ENCODE results near the gene CPAMD8. TPM values are rescaled to one million over a fixed set of nuclear protein-coding genes. Genes with fewer than 3 reads are reported as not detected.
A peak's percentile ranks its signal among the peaks of the same experiment; 100 is the strongest.

Gene CPAMD8
- total RNA-seq, 2 experiments from 2014 or later, result 0.11 to 0.41 TPM

DNA sequence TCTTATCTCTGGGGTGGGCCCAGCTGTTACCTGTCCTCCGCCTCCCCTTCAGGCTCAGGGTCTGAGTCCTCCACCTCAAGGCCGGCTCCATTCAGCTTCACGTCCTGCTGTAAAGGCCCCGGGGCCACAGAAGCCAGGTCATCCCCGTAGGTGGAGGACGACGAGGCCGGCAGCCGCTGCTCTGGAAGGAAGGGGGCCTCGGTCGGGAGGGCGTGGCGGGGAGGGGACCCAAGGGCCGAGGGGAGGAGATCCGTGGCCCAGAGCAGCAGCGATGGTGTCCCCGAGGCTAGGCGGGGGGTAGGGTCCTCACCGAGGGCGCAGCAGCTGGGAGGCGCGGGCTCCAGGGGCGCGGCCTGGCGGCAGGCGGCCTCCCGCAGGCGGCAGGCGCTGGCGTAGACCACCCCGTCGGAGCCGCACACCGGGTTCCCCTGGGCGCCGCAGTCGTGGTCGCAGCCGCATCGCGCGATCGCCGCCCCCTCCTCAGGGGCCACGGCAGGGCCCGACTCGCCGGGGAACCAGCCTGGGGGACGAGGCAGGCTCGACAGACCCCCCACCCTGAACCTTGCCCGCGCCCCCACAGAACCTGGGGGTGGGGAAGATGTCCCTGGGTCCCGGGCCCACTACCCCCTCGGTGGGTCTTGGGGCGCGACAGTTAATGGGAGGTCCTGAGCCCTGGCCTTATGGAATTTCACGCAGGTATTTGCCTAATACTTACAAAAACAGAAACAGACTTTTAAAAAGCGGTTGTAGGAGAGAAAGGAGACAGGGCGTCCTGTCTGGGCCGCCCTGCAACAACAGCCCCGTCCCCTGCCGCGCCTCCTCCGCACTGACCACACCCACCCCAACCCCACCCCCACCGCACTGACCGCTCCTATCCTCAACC, 130.2 kb downstream of the CPAMD8 start:
- ATAC-seq (no peak), DNase-seq (no peak)
- H3K27me3 Mint-ChIP-seq, result peaks cover 29% of the 10 kb centered on the region
- no peaks in the 10 kb centered on the region for H3K36me3 Mint-ChIP-seq (ENCODE audit: low read depth)
- intact Hi-C loops (cut with DNase I, micrococcal nuclease), result loop anchor here in 1 of 2 experiments (1.0 to 10.0 kb wide), 8 partner anchors 67 to 424 kb away; partner anchors contain the start of genes BABAM1, C19orf44, CALR3 and HAUS8
- H3K27ac Mint-ChIP-seq, result no peak overlapping the region
- CTCF ChIA-PET, result no interaction called here
- H3K9me3 Mint-ChIP-seq (ENCODE audit: low read depth), result no peaks in the 10 kb centered on the region
- H3K4me1 Mint-ChIP-seq, result peaks cover 16% of the 10 kb centered on the region
- POLR2A ChIA-PET, result no interaction called here
- peak overlapping the region; percentile 43 for H3K4me3 Mint-ChIP-seq

DNA sequence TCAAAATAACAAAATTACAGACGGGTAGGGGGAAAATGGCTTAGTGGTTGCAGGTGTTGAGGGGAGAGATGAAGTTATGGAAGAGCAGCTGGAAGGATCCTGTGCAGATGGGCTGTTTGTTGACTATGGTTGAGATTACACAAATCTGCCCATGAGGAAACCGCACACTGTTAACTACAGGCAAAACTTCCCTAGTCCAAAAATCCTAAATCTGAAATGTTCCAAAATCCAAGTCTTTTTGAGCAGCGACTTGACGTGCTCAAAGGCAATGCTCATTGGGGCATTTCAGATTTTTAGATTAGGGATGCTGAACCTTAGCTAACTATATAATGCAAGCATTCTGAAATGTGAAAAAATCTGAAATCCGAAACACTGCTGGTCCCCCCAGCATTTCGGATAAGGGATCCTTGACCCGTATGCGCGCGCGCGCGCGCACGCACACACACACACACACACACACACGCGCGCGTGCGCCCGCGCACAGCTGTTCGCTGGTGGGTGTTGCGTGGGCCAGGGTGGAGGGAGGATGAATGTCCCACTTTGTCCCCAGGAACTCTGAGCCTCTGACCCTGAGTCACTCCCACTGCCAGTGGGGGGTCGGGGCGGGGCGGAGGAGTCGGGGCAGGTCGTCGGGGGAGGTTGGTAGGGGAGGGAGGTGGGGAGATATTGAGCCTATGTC, 131.0 kb downstream of the CPAMD8 start:
- CTCF ChIA-PET, result no interaction called here
- H3K36me3 Mint-ChIP-seq (ENCODE audit: low read depth), result no peaks in the 10 kb centered on the region
- DNase-seq, result no peak
- peaks cover 16% of the 10 kb centered on the region for H3K4me1 Mint-ChIP-seq
- intact Hi-C loops (cut with DNase I, micrococcal nuclease), result loop anchor here in 1 of 2 experiments (2.0 to 10.0 kb wide), 2 partner anchors 339 to 369 kb away; partner anchors contain the start of genes BABAM1 and USHBP1
- no peaks in the 10 kb centered on the region for H3K9me3 Mint-ChIP-seq (ENCODE audit: low read depth)
- no peak for ATAC-seq
- POLR2A ChIA-PET, result no interaction called here
- no peak overlapping the region for H3K27ac Mint-ChIP-seq
- H3K27me3 Mint-ChIP-seq, result peaks cover 29% of the 10 kb centered on the region
- no peak overlapping the region for H3K4me3 Mint-ChIP-seq

DNA sequence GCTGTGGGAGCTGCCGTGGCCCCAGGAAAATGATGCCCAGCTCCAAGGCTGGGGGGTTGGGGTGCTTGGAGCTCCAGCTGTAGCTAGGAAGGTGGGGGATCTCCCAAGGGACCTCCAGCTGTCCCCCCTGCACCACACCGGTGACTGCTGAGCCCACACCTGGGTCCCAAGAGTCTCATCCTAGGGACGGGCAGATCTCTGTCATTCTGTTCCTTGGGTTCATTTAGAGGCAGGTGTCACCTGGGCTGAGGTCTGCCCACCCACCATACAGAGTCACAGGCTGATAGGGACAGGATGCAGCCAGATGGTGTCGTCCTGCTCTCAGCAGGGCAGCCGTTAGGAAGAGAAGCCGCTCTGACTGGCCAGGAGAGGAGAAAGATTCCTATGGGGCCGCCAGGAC, 132.5 kb downstream of the CPAMD8 start:
- no peaks in the 10 kb centered on the region for H3K36me3 Mint-ChIP-seq (ENCODE audit: low read depth)
- CTCF ChIA-PET, result interaction anchor here (0.5 kb wide), 1 partner anchor 121 kb away, joined by 3 read pairs; no protein-coding TSS in a partner anchor
- H3K4me3 Mint-ChIP-seq, result no peak overlapping the region
- peaks cover 32% of the 10 kb centered on the region for H3K27me3 Mint-ChIP-seq
- POLR2A ChIA-PET, result no interaction called here
- no peak overlapping the region for H3K27ac Mint-ChIP-seq
- H3K4me1 Mint-ChIP-seq, result peaks cover 12% of the 10 kb centered on the region
- ATAC-seq, result no peak
- H3K9me3 Mint-ChIP-seq (ENCODE audit: low read depth), result no peaks in the 10 kb centered on the region
- intact Hi-C loops (cut with DNase I, micrococcal nuclease), result loop anchor here in 1 of 2 experiments (10.0 kb wide), 1 partner anchor 371 kb away; the partner anchor contains the start of genes BABAM1 and USHBP1
- no peak for DNase-seq

DNA sequence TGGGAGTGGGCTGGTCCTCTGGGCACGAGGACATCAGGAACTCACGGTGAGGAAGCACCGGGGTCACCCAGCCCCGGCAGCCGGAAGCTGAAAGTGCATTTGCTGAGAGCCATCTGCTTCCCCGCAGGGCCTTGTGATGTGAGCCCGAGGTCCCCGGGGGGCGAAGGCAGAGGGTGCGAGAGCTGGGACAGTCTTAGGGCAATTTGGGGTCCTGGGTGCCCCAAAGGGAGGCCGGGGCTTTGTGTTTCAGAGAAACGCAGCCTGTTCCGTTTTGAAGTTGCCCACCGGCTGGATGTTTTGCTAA, 133.0 kb downstream of the CPAMD8 start:
- ChIA-PET POLR2A (no interaction called here), CTCF (no interaction called here)
- Mint-ChIP-seq H3K36me3 (ENCODE audit: low read depth) (no peaks in the 10 kb centered on the region), H3K27me3 (peaks cover 33% of the 10 kb centered on the region), H3K4me3 (no peak overlapping the region), H3K9me3 (ENCODE audit: low read depth) (no peaks in the 10 kb centered on the region), H3K4me1 (peaks cover 11% of the 10 kb centered on the region), H3K27ac (no peak overlapping the region)
- DNase-seq (no peak), ATAC-seq (no peak)
- intact Hi-C loops (cut with DNase I, micrococcal nuclease), result loop anchor here in 1 of 2 experiments (10.0 kb wide), 1 partner anchor 371 kb away; the partner anchor contains the start of genes BABAM1 and USHBP1

DNA sequence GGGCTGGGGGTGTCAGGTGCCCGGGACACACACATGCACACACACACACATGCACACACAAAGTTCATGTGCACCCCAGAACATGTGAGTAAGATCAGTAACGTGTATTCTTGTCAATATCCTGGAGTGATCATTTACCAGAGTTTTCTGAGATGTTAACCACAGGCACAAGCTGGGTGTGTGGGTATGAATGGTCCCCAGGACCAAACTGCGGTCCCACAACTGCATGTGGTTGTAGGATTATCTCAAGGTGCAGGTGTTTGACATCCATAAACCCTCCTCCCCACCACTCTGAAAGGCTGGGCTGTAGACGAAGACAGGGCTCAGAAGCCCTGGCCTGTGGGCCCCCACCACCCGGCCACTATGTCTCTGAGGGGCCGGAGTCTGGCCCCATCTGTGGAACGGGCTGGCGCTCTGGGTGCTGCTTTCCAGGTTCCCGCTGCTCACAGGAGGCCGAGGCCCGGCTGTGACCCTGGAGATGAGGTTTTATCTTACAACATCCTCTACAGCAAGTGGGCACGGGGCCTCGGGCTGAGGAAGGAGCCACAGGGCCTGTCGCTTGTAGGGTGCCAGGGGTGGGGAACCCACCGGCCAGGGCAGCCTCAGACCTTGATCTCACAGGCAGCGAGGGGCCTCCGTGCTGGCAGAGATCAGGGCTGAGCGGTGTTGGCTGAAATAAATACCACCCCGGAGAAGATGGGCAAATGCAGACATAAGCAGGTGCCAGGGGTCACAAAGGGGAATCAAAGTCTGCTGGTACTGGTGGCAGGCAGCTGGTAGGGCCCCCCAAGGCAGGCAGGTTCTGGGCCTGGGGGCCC, 133.5 kb downstream of the CPAMD8 start:
- ChIA-PET CTCF (no interaction called here), POLR2A (no interaction called here)
- Mint-ChIP-seq H3K27me3 (peaks cover 30% of the 10 kb centered on the region), H3K9me3 (ENCODE audit: low read depth) (no peaks in the 10 kb centered on the region), H3K4me1 (peaks cover 7% of the 10 kb centered on the region), H3K36me3 (ENCODE audit: low read depth) (no peaks in the 10 kb centered on the region), H3K27ac (no peak overlapping the region), H3K4me3 (no peak overlapping the region)
- ATAC-seq (no peak), DNase-seq (no peak)
- intact Hi-C loops (cut with DNase I, micrococcal nuclease), result loop anchor here in 1 of 2 experiments (10.0 kb wide), 1 partner anchor 372 kb away; the partner anchor contains the start of genes BABAM1 and USHBP1

DNA sequence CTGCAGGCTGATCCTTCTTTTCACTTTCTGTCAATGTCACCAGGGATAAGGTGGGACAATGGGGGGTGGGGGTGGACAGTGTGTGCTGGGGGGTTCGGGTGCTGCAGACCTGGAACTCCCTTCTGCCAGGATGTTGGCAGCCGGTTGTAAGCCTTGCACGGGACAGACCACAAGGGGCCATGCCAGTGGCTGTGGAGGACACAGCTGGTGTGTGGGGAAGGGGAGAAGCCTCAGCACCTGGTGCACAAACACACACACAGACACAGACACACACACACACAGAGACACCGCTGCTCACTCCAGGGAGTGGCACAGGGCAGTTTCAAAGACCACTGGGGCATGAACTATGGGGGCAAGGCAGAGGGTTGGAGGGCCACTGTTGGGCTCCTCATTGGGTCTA, 134.2 kb downstream of the CPAMD8 start:
- ChIA-PET CTCF (no interaction called here), POLR2A (no interaction called here)
- H3K9me3 Mint-ChIP-seq (ENCODE audit: low read depth), result no peaks in the 10 kb centered on the region
- intact Hi-C loops (cut with DNase I, micrococcal nuclease), result loop anchor here in 1 of 2 experiments (10.0 kb wide), 1 partner anchor 372 kb away; the partner anchor contains the start of genes BABAM1 and USHBP1
- no peaks in the 10 kb centered on the region for H3K36me3 Mint-ChIP-seq (ENCODE audit: low read depth)
- peaks cover 29% of the 10 kb centered on the region for H3K27me3 Mint-ChIP-seq
- H3K27ac Mint-ChIP-seq, result no peak overlapping the region
- DNase-seq (no peak), ATAC-seq (no peak)
- no peak overlapping the region for H3K4me3 Mint-ChIP-seq
- peaks cover 7% of the 10 kb centered on the region for H3K4me1 Mint-ChIP-seq

DNA sequence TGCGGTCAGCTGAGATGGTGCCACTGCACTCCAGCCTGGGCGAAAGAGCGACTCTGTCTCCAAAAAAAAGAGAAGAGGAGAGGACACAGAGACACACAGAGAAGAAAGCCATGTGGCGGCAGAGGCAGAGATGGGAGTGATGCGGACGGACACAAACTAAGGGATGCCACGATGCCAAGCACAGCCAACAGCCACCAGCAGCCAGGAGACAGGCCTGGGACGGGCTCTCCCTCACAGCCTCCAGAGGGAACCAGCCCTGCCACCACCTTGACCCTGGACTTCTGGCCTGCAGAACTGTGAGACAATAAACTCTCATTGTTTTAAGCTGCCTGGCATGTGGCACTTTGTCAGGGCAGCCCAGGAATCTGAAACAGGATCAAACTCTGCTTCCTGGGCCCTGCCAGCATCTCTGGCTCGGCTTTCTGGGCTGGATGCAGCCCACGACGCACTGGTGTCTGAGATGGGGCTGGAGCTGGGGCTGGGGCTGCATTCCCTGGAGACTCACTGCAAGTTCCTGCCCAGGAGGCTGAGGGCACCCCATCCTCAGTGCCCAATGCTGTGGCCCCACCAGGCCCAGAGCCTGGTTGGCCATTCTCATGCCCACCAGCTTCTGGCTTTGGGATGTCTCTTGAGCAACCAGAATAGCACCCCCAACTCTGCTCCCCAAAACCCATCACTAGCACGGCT, 134.8 kb downstream of the CPAMD8 start:
- H3K4me1 Mint-ChIP-seq, result peaks cover 7% of the 10 kb centered on the region
- intact Hi-C loops (cut with DNase I, micrococcal nuclease), result loop anchor here in 1 of 2 experiments (10.0 kb wide), 1 partner anchor 373 kb away; the partner anchor contains the start of genes BABAM1 and USHBP1
- H3K36me3 Mint-ChIP-seq (ENCODE audit: low read depth), result no peaks in the 10 kb centered on the region
- DNase-seq (no peak), ATAC-seq (no peak)
- CTCF ChIA-PET, result no interaction called here
- peaks cover 29% of the 10 kb centered on the region for H3K27me3 Mint-ChIP-seq
- no peak overlapping the region for H3K27ac Mint-ChIP-seq
- no peak overlapping the region for H3K4me3 Mint-ChIP-seq
- POLR2A ChIA-PET, result no interaction called here
- no peaks in the 10 kb centered on the region for H3K9me3 Mint-ChIP-seq (ENCODE audit: low read depth)

DNA sequence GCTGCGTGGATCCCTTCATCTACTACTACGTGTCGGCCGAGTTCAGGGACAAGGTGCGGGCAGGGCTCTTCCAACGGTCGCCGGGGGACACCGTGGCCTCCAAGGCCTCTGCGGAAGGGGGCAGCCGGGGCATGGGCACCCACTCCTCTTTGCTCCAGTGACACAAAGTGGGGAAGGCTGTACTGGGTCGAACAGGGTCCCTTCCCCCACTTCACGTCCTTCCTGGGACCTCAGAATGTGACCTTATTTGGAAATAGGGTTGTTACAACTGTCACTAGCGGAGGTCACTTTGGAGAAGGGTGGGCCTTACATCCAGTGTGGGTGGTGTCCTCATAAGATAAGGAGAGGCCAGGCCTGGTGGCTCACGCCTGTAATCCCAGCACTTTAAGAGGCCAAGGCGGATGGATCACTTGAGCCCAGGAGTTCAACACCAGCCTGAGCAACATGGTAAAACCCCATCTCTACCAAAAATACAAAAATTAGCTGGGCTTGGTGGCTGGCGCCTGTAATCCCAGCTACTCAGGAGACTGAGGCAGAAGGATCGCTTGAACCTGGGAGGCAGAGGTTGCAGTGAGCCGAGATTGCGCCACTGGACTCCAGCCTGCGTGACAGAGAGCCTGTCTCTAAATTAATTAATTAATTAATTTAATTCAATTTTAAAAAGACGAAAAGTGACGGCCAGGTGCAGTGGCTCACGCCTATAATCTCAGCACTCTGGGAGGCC, 136.0 kb downstream of the CPAMD8 start:
- Mint-ChIP-seq H3K36me3 (ENCODE audit: low read depth) (no peaks in the 10 kb centered on the region), H3K27me3 (peaks cover 27% of the 10 kb centered on the region), H3K4me3 (no peak overlapping the region), H3K4me1 (peaks cover 7% of the 10 kb centered on the region), H3K9me3 (ENCODE audit: low read depth) (no peaks in the 10 kb centered on the region), H3K27ac (no peak overlapping the region)
- intact Hi-C loops (cut with DNase I, micrococcal nuclease), result loop anchor here in 1 of 2 experiments (10.0 kb wide), 1 partner anchor 374 kb away; the partner anchor contains the start of genes BABAM1 and USHBP1
- ATAC-seq (no peak), DNase-seq (no peak)
- CTCF ChIA-PET, result no interaction called here
- POLR2A ChIA-PET, result no interaction called here

DNA sequence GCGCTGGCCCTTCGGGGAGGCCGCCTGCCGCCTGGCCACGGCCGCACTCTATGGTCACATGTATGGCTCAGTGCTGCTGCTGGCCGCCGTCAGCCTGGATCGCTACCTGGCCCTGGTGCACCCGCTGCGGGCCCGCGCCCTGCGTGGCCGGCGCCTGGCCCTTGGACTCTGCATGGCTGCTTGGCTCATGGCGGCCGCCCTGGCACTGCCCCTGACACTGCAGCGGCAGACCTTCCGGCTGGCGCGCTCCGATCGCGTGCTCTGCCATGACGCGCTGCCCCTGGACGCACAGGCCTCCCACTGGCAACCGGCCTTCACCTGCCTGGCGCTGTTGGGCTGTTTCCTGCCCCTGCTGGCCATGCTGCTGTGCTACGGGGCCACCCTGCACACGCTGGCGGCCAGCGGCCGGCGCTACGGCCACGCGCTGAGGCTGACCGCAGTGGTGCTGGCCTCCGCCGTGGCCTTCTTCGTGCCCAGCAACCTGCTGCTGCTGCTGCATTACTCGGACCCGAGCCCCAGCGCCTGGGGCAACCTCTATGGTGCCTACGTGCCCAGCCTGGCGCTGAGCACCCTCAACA, 136.6 kb downstream of the CPAMD8 start:
- H3K9me3 Mint-ChIP-seq (ENCODE audit: low read depth), result no peaks in the 10 kb centered on the region
- ChIA-PET CTCF (no interaction called here), POLR2A (no interaction called here)

DNA sequence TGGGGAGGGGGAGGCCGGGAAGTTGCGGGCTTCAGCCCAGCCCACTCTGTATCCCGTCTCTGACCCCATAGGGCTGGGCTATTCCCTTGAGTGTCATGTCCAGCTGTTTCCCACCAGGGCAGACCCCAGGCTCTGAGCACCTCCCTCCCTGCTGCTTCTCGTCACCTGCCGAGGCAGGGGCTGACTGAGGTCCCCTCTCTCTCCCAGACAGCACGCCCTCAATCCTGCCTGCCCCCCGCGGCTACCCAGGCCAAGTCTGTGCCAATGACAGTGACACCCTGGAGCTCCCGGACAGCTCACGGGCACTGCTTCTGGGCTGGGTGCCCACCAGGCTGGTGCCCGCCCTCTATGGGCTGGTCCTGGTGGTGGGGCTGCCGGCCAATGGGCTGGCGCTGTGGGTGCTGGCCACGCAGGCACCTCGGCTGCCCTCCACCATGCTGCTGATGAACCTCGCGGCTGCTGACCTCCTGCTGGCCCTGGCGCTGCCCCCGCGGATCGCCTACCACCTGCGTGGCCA, 137.2 kb downstream of the CPAMD8 start:
- Mint-ChIP-seq H3K4me3 (no peak overlapping the region), H3K27ac (no peak overlapping the region), H3K36me3 (ENCODE audit: low read depth) (no peaks in the 10 kb centered on the region), H3K9me3 (ENCODE audit: low read depth) (no peaks in the 10 kb centered on the region), H3K4me1 (peaks cover 5% of the 10 kb centered on the region), H3K27me3 (peaks cover 17% of the 10 kb centered on the region)
- DNase-seq (no peak), ATAC-seq (no peak)
- intact Hi-C loops (cut with DNase I, micrococcal nuclease), result no loop called here
- CTCF ChIA-PET, result no interaction called here
- POLR2A ChIA-PET, result no interaction called here

More for the DNA sequence above, 136.6 kb downstream of the CPAMD8 start:
- Mint-ChIP-seq H3K27me3 (peaks cover 22% of the 10 kb centered on the region), H3K36me3 (ENCODE audit: low read depth) (no peaks in the 10 kb centered on the region), H3K27ac (no peak overlapping the region), H3K4me1 (peaks cover 5% of the 10 kb centered on the region), H3K4me3 (no peak overlapping the region)
- intact Hi-C loops (cut with DNase I, micrococcal nuclease), result loop anchor here in 1 of 2 experiments (10.0 kb wide), 1 partner anchor 375 kb away; the partner anchor contains the start of genes BABAM1 and USHBP1
- ATAC-seq (no peak), DNase-seq (no peak)
